HUES48 (cell line): ENCODE data around the gene TRIM61.
"Not testable (repeated sequence)": the region's sequence is repeated elsewhere in the genome, so short reads cannot be mapped to it uniquely, and the experiment has no call there.

Source experiments
- H3K27ac ChIP-seq: one replicate; pipeline ENCODE4 v1.7.0; 2013; ENCODE audit warnings: low read depth, low read length, inconsistent platforms
- H3K27me3 ChIP-seq: 2 replicates; pipeline ENCODE4 v1.6.1; 2013; ENCODE audit warnings: mild to moderate bottlenecking, low read length; ENCODE audit not compliant: control insufficient read depth, insufficient read depth
- H3K36me3 ChIP-seq: 2 replicates; pipeline ENCODE4 v1.6.1; 2013; ENCODE audit warnings: low read length; ENCODE audit not compliant: control insufficient read depth, insufficient read depth
- H3K4me1 ChIP-seq: 2 replicates; pipeline ENCODE4 v1.6.1; 2013; ENCODE audit warnings: mild to moderate bottlenecking, low read length; ENCODE audit not compliant: control insufficient read depth, insufficient read depth
- H3K4me3 ChIP-seq: 2 replicates; pipeline ENCODE4 v1.5.1; 2013; ENCODE audit warnings: mild to moderate bottlenecking, low read depth, low read length
- H3K9ac ChIP-seq: 2 replicates; pipeline ENCODE4 v1.6.1; 2013; ENCODE audit warnings: mild to moderate bottlenecking, low read depth, low read length, moderate library complexity
- H3K9me3 ChIP-seq: 2 replicates; pipeline ENCODE4 v1.6.1; 2013; ENCODE audit warnings: low read length; ENCODE audit not compliant: control insufficient read depth, insufficient read depth

Gene TRIM61

DNA sequence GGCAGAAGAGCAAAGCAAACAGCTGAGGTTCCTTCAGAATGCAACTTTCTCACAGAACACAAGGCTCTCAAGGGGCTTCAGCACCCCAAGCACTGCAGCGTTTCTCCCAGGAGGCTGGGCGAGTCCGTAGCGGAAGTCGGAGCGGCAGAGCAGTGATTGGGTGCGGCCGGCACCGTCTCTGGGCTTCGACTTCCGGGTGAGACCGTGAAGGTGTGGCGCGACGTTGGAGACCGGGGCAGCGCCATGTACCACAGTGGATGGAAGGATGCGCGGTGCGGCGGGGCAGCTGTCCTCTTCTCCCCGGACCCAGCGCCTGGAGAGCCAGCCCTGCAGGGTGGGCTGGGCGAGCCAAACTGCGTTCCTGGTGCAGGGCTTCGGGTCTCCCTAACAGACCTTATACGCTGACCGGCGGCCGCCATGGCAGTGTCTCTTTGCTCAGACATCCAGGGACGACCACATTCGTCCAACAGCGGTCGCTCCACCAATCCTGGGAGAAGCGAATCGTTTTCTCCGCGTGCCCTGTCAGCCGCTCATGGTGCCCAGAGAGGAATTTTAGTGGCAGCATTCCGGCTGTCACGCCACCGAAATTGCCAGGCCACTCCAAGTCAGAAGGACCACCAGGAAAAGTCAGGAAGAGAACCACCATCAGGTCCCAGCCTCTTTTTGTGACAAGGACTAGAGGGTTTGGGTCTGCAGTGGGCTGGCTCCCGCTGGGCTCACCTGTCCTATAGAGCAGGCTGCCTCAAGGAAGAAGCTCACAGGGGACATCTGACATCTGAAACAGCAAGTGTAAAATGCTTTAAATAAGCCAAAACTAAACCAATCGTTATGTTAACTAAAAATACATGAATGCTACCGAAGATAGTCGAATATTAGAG is 20.5 kb downstream of the TRIM61 start:
- Histone ChIP-seq H3K4me1 (peaks cover 16% of the 10 kb centered on the region), H3K4me3 (peak overlapping the region; percentile 82), H3K36me3 (no peaks in the 10 kb centered on the region), H3K9ac (peak overlapping the region; percentile 57), H3K9me3 (no peaks in the 10 kb centered on the region), H3K27me3 (no peaks in the 10 kb centered on the region), H3K27ac (peak overlapping the region; percentile 14)

DNA sequence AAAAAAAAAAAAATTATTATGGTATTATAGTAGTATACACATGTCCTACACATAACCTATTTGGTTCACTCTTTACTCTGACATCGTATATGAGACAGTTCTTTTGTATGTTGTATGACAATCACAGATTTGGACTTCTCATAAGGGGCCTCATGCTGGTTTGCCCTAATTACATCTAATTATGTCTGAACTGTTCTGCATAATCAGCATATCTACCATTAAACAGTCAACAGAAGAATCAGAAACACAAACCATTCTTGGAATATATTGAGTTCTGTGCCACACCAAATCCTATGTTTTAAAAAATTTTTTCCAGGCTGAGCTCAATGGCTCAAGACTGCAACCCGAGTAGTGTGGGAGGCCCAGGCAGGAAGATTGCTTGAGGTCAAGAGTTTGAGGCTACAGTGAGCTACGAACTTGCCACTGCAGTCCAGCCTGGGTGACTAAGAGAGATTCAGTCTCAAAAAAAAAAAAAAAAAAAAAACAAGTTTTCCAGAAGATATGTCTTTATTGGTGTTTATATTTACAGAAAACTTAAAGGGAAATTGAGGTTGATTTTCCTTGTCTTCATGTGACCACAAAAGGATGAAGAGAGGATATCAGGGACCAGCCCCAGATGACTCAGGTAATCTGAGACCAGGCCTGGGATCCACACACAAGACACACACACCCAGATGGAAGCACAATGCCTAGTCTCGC is 22.2 kb downstream of the TRIM61 start:
- H3K27ac ChIP-seq, result no peak overlapping the region
- H3K4me3 ChIP-seq, result no peak overlapping the region
- H3K4me1 ChIP-seq, result peaks cover 16% of the 10 kb centered on the region
- H3K36me3 ChIP-seq, result no peaks in the 10 kb centered on the region
- H3K9me3 ChIP-seq, result no peaks in the 10 kb centered on the region
- H3K27me3 ChIP-seq, result no peaks in the 10 kb centered on the region
- no peak overlapping the region for H3K9ac ChIP-seq

DNA sequence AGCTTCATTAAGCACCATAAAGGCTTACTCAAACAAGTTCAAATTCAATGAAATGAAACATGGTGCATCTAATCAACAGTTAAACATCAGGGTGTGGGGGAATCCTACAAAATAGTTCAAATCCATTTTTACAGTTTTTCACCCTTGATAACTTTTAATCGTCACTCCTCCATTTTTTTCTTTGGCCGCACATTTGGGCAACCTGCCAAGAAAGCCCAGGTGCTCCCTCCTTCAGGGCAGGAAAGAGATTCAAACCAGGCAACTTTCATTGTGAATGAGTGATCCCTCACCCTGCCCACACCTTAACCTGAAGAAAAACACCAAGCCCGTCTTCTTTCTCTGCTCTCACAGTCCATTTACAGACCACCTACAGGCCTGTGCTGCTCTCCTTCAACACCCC is 24.9 kb downstream of the TRIM61 start:
- no peaks in the 10 kb centered on the region for H3K27me3 ChIP-seq
- no peak overlapping the region for H3K27ac ChIP-seq
- no peak overlapping the region for H3K9ac ChIP-seq
- H3K9me3 ChIP-seq, result no peaks in the 10 kb centered on the region
- H3K4me3 ChIP-seq, result no peak overlapping the region
- H3K4me1 ChIP-seq, result peaks cover 6% of the 10 kb centered on the region; the same call in 1 of the 2 replicates
- no peaks in the 10 kb centered on the region for H3K36me3 ChIP-seq

DNA sequence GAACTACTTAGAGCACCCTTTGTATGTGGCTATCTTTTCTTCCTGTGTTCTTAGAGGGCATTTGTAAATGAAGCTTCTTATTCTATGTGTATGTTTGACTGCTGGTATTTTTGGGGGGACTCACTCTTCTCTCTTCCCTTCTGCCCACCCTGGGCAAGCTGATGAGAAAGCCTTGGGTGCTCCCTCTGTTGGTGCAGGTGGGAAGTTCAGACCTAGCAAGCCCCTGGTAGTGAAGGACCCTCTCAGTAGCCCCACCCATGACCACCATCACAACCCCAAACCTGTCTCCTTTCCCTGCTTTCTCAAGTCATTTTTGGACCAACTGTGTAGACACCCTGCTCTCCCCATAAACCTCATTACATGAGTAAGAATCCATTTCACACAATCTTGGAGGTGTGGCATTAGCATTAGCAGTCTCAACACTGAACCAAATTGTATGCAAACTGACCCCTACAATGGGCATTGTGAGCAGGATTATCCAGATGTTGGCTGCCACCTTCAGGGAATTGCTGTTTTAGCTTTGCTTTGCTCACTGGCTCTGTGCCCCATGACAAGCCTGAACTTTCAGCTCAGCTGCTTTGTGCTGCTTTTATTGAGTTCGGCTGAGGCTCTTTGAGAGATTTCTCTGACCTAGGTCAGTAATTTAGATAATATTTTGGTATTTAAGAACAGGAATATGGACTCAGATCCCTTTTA is 27.9 kb downstream of the TRIM61 start:
- Histone ChIP-seq H3K4me1 (0 out of 2 replicates have a peak, but pooled peaks cover 3% of the 10 kb centered on the region), H3K27ac (no peak overlapping the region), H3K4me3 (no peak overlapping the region), H3K9me3 (no peaks in the 10 kb centered on the region), H3K36me3 (no peaks in the 10 kb centered on the region), H3K27me3 (no peaks in the 10 kb centered on the region), H3K9ac (no peak overlapping the region)

DNA sequence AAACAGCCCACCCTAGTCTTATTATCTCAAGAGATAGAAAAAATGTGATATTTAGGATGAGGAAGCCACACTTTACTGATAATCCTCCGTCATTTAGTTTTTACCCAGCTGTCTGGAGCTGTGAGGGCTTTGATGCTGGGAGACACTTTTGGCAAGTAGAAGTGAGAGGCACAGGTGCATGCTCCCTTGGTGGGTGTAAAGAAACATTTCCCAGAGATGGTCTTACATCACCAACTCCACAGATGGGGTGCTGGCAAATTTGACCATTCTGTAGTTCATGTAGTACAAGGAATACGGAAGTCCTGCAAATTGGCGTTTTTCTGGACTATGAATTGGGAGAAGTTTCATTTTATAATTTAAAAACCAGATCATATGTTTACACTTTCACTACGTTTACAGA is 28.5 kb downstream of the TRIM61 start:
- H3K27ac ChIP-seq, result no peak overlapping the region
- no peak overlapping the region for H3K9ac ChIP-seq
- H3K4me1 ChIP-seq, result 0 out of 2 replicates have a peak, but pooled peaks cover 3% of the 10 kb centered on the region
- no peaks in the 10 kb centered on the region for H3K27me3 ChIP-seq
- H3K9me3 ChIP-seq, result no peaks in the 10 kb centered on the region
- no peak overlapping the region for H3K4me3 ChIP-seq
- no peaks in the 10 kb centered on the region for H3K36me3 ChIP-seq

DNA sequence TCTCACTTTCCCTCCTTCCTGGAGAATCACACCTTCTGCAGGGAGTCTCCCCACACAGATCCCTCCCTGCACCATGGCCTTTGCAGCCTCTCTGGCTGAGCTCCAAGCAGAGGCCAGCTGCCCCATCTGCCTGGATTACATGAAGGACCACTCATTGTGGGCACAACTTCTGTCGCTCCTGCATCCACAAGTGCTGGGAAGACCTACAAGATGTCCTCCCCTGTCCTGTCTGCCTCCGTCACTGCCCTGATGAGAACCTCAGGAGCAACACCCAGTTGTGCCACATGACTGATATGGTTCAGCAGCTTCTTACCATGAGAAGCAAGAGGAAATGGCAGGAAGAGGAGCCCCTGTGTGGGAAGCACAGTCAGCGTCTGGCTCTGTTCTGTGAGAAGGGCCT is 29.5 kb downstream of the TRIM61 start:
- not testable (repeated sequence) for H3K9ac ChIP-seq, H3K9me3 ChIP-seq, H3K36me3 ChIP-seq, H3K4me1 ChIP-seq, H3K27me3 ChIP-seq, H3K4me3 ChIP-seq, H3K27ac ChIP-seq

DNA sequence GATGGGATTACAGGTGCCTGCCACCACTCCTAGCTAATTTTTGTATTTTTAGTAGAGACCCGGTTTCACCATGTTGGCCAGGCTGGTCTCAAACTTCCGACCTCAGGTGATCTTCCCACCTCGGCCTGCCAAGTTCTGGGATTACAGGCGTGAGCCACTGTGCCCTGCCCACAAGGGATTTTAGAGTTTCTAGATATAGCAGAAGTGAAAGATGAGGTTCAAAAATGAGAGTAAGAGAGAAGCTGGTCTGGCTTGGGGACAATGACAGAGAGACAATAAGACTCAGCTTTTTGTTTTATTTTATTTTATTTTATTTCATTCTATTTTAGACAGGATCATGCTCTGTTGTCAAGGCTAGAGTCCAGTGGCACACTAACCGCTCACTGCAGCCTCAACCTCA is 30.6 kb downstream of the TRIM61 start:
- Histone ChIP-seq H3K36me3 (no peaks in the 10 kb centered on the region), H3K9me3 (no peaks in the 10 kb centered on the region), H3K4me3 (no peak overlapping the region), H3K27me3 (no peaks in the 10 kb centered on the region), H3K27ac (no peak overlapping the region), H3K9ac (no peak overlapping the region), H3K4me1 (0 out of 2 replicates have a peak, but pooled peaks cover 3% of the 10 kb centered on the region)

DNA sequence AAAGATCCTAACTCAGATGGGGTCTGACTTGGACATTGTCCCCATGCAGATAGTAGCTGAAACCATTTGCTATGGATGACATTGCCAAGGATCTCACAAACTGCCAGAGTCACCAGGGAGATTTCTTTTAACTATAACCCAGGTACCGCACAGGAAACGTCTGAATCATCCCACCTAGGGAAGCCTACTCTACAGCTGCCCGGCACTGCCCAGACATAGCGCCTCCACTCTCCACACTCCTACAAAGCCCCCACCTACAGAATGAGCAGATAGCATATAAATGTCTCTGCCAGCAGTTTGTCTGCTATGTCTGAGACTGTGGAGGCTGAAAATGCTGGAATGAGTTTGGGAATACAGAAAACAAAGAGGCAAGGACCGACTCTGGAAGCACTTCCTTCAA is 32.3 kb downstream of the TRIM61 start:
- H3K36me3 ChIP-seq, result no peaks in the 10 kb centered on the region
- 0 out of 2 replicates have a peak, but pooled peaks cover 3% of the 10 kb centered on the region for H3K4me1 ChIP-seq
- no peaks in the 10 kb centered on the region for H3K27me3 ChIP-seq
- no peaks in the 10 kb centered on the region for H3K9me3 ChIP-seq
- no peak overlapping the region for H3K27ac ChIP-seq
- H3K9ac ChIP-seq, result no peak overlapping the region
- H3K4me3 ChIP-seq, result no peak overlapping the region

DNA sequence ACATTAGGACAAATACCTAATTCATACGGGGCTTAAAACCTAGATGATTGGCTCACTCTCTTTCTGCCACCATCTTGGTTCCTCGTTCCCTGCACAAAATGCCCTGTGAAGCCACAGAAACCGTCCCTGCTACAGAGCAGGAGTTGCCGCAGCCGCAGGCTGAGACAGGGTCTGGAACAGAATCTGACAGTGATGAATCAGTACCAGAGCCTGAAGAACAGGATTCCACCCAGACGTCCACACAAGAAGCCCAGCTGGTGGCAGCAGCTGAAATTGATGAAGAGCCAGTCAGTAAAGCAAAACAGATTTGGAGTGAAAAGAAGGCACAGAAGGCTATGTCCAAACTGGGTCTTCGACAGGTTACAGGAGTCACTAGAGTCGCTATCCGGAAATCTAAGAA is 34.3 kb downstream of the TRIM61 start:
- Histone ChIP-seq H3K9me3 (no peaks in the 10 kb centered on the region), H3K27me3 (no peaks in the 10 kb centered on the region), H3K27ac (no peak overlapping the region), H3K9ac (no peak overlapping the region), H3K36me3 (no peaks in the 10 kb centered on the region), H3K4me1 (0 out of 2 replicates have a peak, but pooled peaks cover 3% of the 10 kb centered on the region), H3K4me3 (no peak overlapping the region)

DNA sequence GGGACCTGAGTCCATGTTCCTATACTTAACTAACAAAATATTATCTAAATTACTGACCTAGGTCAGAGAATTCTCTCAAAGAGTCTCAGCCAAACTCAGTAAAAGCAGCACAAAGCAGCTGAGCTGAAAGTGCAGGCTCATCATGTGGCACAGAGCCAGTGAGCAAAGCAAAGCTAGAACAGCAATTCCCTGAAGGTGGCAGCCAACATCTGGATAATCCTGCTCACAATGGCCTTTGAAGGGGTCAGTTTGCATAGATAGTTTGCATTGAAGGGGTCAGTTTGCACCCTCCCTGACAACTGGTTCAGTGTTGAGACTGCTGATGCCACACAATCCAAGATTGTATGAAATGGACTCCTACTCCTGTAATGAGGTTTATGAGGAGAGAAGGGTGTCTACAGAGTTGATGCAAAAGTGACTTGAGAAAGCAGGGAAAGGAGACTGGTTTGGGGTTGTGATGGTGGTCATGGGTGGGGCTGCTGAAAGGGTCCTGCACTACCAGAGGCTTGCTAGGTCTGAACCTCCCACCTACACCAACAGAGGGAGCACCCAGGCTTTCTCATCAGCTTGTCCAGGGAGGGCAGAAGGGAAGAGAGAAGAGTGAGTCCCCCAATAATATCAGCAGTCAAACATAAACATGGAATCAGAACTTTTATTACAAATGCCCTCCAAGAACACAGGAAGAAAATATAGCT is 39.7 kb downstream of the TRIM61 start:
- H3K9me3 ChIP-seq, result no peaks in the 10 kb centered on the region
- no peak overlapping the region for H3K27ac ChIP-seq
- H3K27me3 ChIP-seq, result no peaks in the 10 kb centered on the region
- no peaks in the 10 kb centered on the region for H3K36me3 ChIP-seq
- H3K4me1 ChIP-seq, result peaks cover 24% of the 10 kb centered on the region
- H3K4me3 ChIP-seq, result no peak overlapping the region
- no peak overlapping the region for H3K9ac ChIP-seq
